ENCODE data around the gene TLCD1.

The TLCD1 gene

GRCh38 chr17:28743243-28744103 lies 17.4 kb upstream of the TLCD1 start, which contains the start of gene TRAF4:
TSS of gene TRAF4 (plus strand) at chr17:28744011. CDS start at chr17:28744113, 102 bp downstream.
- Histone ChIP-seq H3K36me3 (peaks cover 20 to 30% (median 26%) of the 10 kb centered on the region in 11 experiments), H3K27ac (peak within 1 kb of the TSS; percentile 61 to 95 (median 91)), H3K4me1 (peaks cover 69 to 82% (median 75%) of the 10 kb centered on the region in 10 experiments), H3K27me3 (no peaks in the 10 kb centered on the region), H3K9ac (peak within 1 kb of the TSS; percentile 88 to 98 (median 92)), H3K9me3 (replicated peaks in 1 of 11) (peaks cover 0 to 25% (median 0%) of the 10 kb centered on the region in 11 experiments; a peak in 9 of 22 replicates), H4K20me1 (peaks cover 37 to 50% (median 42%) of the 10 kb centered on the region in 11 experiments), H3K4me3 (peak within 1 kb of the TSS; percentile 73 to 99 (median 94)), H3K4me2 (peak within 1 kb of the TSS; percentile 92 to 100 (median 98))
- TF ChIP-seq Cebpa-rat (IDR thresholded peaks at IDR 0.05), result no peak

GRCh38 chr17:28741358-28742349 lies 15.6 kb upstream of the TLCD1 start:
- Histone ChIP-seq H3K9ac (peak overlapping the region; percentile 2 to 98 (median 92); a peak in 21 of 22 replicates), H3K4me2 (peak overlapping the region; percentile 92 to 100 (median 98)), H3K9me3 (replicated peaks in 1 of 11) (peaks cover 0 to 35% (median 6%) of the 10 kb centered on the region in 11 experiments; a peak in 14 of 22 replicates), H3K27me3 (no peaks in the 10 kb centered on the region), H3K36me3 (peaks cover 2 to 12% (median 8%) of the 10 kb centered on the region in 11 experiments; a peak in 18 of 22 replicates), H3K4me1 (peaks cover 71 to 79% (median 79%) of the 10 kb centered on the region in 10 experiments), H3K4me3 (peak overlapping the region in 8 of 10 experiments; percentile 30 to 99 (median 86); a peak in 14 of 20 replicates), H3K27ac (peak overlapping the region; percentile 58 to 95 (median 91); a peak in 21 of 22 replicates), H4K20me1 (peaks cover 19 to 32% (median 24%) of the 10 kb centered on the region in 11 experiments)
- peak in 5 of 11 experiments; percentile 15 to 77 (median 31); a peak in 5 of 22 replicates for TF ChIP-seq Cebpa-rat (IDR thresholded peaks at IDR 0.05)

- Histone ChIP-seq H3K27me3 (no peaks in the 10 kb centered on the region), H3K27ac (peak overlapping the region in 10 of 11 experiments; percentile 54 to 95 (median 91); a peak in 19 of 22 replicates), H3K4me2 (peak overlapping the region; percentile 92 to 100 (median 98)), H3K9ac (peak overlapping the region in 9 of 11 experiments; percentile 89 to 98 (median 92); a peak in 18 of 22 replicates), H3K36me3 (peaks cover 0 to 3% (median 0%) of the 10 kb centered on the region in 11 experiments; a peak in 3 of 22 replicates), H3K4me1 (peaks cover 61 to 70% (median 69%) of the 10 kb centered on the region in 10 experiments), H3K4me3 (peak overlapping the region in 7 of 10 experiments; percentile 34 to 96 (median 42); a peak in 14 of 20 replicates), H3K9me3 (replicated peaks in 1 of 11) (peaks cover 0 to 35% (median 6%) of the 10 kb centered on the region in 11 experiments; a peak in 14 of 22 replicates), H4K20me1 (peaks cover 9 to 23% (median 14%) of the 10 kb centered on the region in 11 experiments)
- no peak for TF ChIP-seq Cebpa-rat (IDR thresholded peaks at IDR 0.05)
These were observed 14.6 kb upstream of the TLCD1 start for GRCh38 chr17:28740406-28741357.

- Histone ChIP-seq H3K4me1 (peaks cover 58 to 81% (median 78%) of the 10 kb centered on the region in 10 experiments), H3K36me3 (peaks cover 0 to 15% (median 4%) of the 10 kb centered on the region in 11 experiments; a peak in 7 of 22 replicates), H3K9me3 (replicated peaks in 1 of 11) (peaks cover 0 to 35% (median 6%) of the 10 kb centered on the region in 11 experiments; a peak in 14 of 22 replicates), H3K27ac (peak overlapping the region in 9 of 11 experiments; percentile 35 to 95 (median 90); a peak in 18 of 22 replicates), H3K4me2 (peak overlapping the region; percentile 64 to 100 (median 96)), H3K4me3 (peak overlapping the region in 3 of 10 experiments; percentile 4 to 30 (median 14); a peak in 2 of 20 replicates), H3K27me3 (no peaks in the 10 kb centered on the region), H4K20me1 (peaks cover 0 to 8% (median 0%) of the 10 kb centered on the region in 11 experiments; a peak in 1 of 22 replicates), H3K9ac (peak overlapping the region in 8 of 11 experiments; percentile 31 to 72 (median 56); a peak in 13 of 22 replicates)
- no peak for TF ChIP-seq Cebpa-rat (IDR thresholded peaks at IDR 0.05)
These were observed 12.8 kb upstream of the TLCD1 start for GRCh38 chr17:28738680-28739384.

- Histone ChIP-seq H3K9ac (peak overlapping the region in 9 of 11 experiments; percentile 12 to 72 (median 47); a peak in 14 of 22 replicates), H3K27me3 (no peaks in the 10 kb centered on the region), H3K4me3 (peak overlapping the region in 4 of 10 experiments; percentile 1 to 30 (median 6); a peak in 6 of 20 replicates), H3K4me2 (peak overlapping the region; percentile 64 to 100 (median 96)), H3K27ac (peak overlapping the region in 9 of 11 experiments; percentile 35 to 95 (median 90); a peak in 19 of 22 replicates), H3K4me1 (peaks cover 54 to 76% (median 72%) of the 10 kb centered on the region in 10 experiments), H4K20me1 (peaks cover 0 to 3% (median 0%) of the 10 kb centered on the region in 11 experiments; a peak in 1 of 22 replicates), H3K9me3 (replicated peaks in 1 of 11) (peaks cover 0 to 35% (median 6%) of the 10 kb centered on the region in 11 experiments; a peak in 14 of 22 replicates), H3K36me3 (peaks cover 0 to 15% (median 5%) of the 10 kb centered on the region in 11 experiments; a peak in 7 of 22 replicates)
- TF ChIP-seq Cebpa-rat (IDR thresholded peaks at IDR 0.05), result no peak
These were observed 12.0 kb upstream of the TLCD1 start for GRCh38 chr17:28737770-28738679.

All from BLaER1 treated with 17β-estradiol and CSF1 and Interleukin-3, amounts not matched to agents 10 nM and 100 nM (cell line).